Effector memory CD8-positive, alpha-beta T cell (primary cell): ENCODE measurements around the gene SLC9A8.

Experiments
- ATAC-seq: fragments of 150-1000 bp; cut with Tn5 transposase; replicated peaks from 2 replicates; pipeline ENCODE4 v1.10.0; 2021; ENCODE audit warnings: mild to moderate bottlenecking, moderate library complexity
- DNase-seq, 3 experiments: peaks; one replicate each; pipeline ENCODE4 v3.0.0; 2021
- H3K27ac Mint-ChIP-seq, 2 donors: one replicate each; pipeline ENCODE4 v1.8.0; 2022; ENCODE audit warnings: mild to moderate bottlenecking in 2 of 2, mixed read lengths in 2 of 2, moderate library complexity in 2 of 2
- H3K27me3 Mint-ChIP-seq, 2 donors: one replicate each; pipeline ENCODE4 v1.8.0; 2022; ENCODE audit warnings: mixed read lengths in 2 of 2
- H3K36me3 Mint-ChIP-seq: one replicate; pipeline ENCODE4 v1.8.0; 2022; ENCODE audit warnings: mild to moderate bottlenecking, moderate library complexity, mixed read lengths; ENCODE audit not compliant: insufficient read depth
- H3K4me1 Mint-ChIP-seq, 2 donors: one replicate each; pipeline ENCODE4 v1.8.0; 2022; ENCODE audit warnings: low read depth in 2 of 2, mixed read lengths in 2 of 2
- H3K4me3 Mint-ChIP-seq, 2 donors: one replicate each; pipeline ENCODE4 v1.8.0; 2022; ENCODE audit warnings: mild to moderate bottlenecking in 2 of 2, mixed read lengths in 2 of 2, moderate library complexity in 2 of 2
- H3K9me3 Mint-ChIP-seq, 2 donors: one replicate each; pipeline ENCODE4 v1.8.0; 2022; ENCODE audit warnings: mixed read lengths in 2 of 2

Gene SLC9A8

GRCh38 chr20:49914310-49915117 is 101.9 kb downstream of the SLC9A8 start:
- Mint-ChIP-seq H3K4me1 (peaks cover 35 to 44% of the 10 kb centered on the region in 2 donors), H3K9me3 (no peaks in the 10 kb centered on the region)

GRCh38 chr20:49915118-49915379 is 102.4 kb downstream of the SLC9A8 start:
- Mint-ChIP-seq H3K27ac (peak overlapping the region; percentile 100), H3K36me3 (peaks cover 39% of the 10 kb centered on the region), H3K4me1 (peaks cover 35 to 44% of the 10 kb centered on the region in 2 donors), H3K9me3 (no peaks in the 10 kb centered on the region), H3K4me3 (peak overlapping the region; percentile 91 to 97), H3K27me3 (no peaks in the 10 kb centered on the region)
- DNase-seq: no peak
- ATAC-seq: peak; percentile 70

More at GRCh38 chr20:49914310-49915117, 101.9 kb downstream of the SLC9A8 start:
- ATAC-seq (peak; percentile 10), DNase-seq (peak in 1 of 3 experiments; percentile 15)
- peak overlapping the region; percentile 91 to 97 for H3K4me3 Mint-ChIP-seq
- H3K27me3 Mint-ChIP-seq: no peaks in the 10 kb centered on the region
- peak overlapping the region; percentile 100 for H3K27ac Mint-ChIP-seq
- peaks cover 42% of the 10 kb centered on the region for H3K36me3 Mint-ChIP-seq

- H3K4me3 Mint-ChIP-seq: peak within 1 kb of the TSS; percentile 91 to 97
- H3K27ac Mint-ChIP-seq: peak within 1 kb of the TSS; percentile 100
- ATAC-seq: peak; percentile 77
- no peaks in the 10 kb centered on the region for H3K27me3 Mint-ChIP-seq
- peaks cover 34% of the 10 kb centered on the region for H3K36me3 Mint-ChIP-seq
- DNase-seq: peak; percentile 92 to 93 (median 93)
- peaks cover 32 to 44% of the 10 kb centered on the region in 2 donors for H3K4me1 Mint-ChIP-seq
- no peaks in the 10 kb centered on the region for H3K9me3 Mint-ChIP-seq
Measured at GRCh38 chr20:49915380-49916145, 102.9 kb downstream of the SLC9A8 start, which contains the start of gene SPATA2. SPATA2 (minus strand) TSS chr20:49915529; CDS start chr20:49908490, 7,039 bp downstream.

- Mint-ChIP-seq H3K27ac (peak overlapping the region; percentile 100), H3K4me1 (peaks cover 29 to 39% of the 10 kb centered on the region in 2 donors), H3K4me3 (peak overlapping the region; percentile 91 to 97), H3K27me3 (no peaks in the 10 kb centered on the region), H3K9me3 (no peaks in the 10 kb centered on the region), H3K36me3 (peaks cover 33% of the 10 kb centered on the region)
- DNase-seq (peak in 1 of 3 experiments; percentile 37), ATAC-seq (peak; percentile 5)
Measured at GRCh38 chr20:49916146-49917002, 103.7 kb downstream of the SLC9A8 start.

- Mint-ChIP-seq H3K27me3 (peaks cover 6% of the 10 kb centered on the region in 2 donors), H3K9me3 (no peaks in the 10 kb centered on the region), H3K4me3 (no peak overlapping the region), H3K27ac (peak overlapping the region in 1 of 2 donors; percentile 55), H3K36me3 (peaks cover 33% of the 10 kb centered on the region), H3K4me1 (peaks cover 23 to 25% of the 10 kb centered on the region in 2 donors)
- ATAC-seq (no peak), DNase-seq (no peak)
Measured at GRCh38 chr20:49918446-49918845, 105.8 kb downstream of the SLC9A8 start.

GRCh38 chr20:49919009-49919408 is 106.4 kb downstream of the SLC9A8 start:
- Mint-ChIP-seq H3K4me3 (no peak overlapping the region), H3K4me1 (peaks cover 20% of the 10 kb centered on the region in 2 donors), H3K9me3 (no peaks in the 10 kb centered on the region), H3K27ac (peak overlapping the region in 1 of 2 donors; percentile 55), H3K27me3 (peaks cover 9 to 11% of the 10 kb centered on the region in 2 donors), H3K36me3 (peaks cover 32% of the 10 kb centered on the region)
- ATAC-seq (no peak), DNase-seq (no peak)

GRCh38 chr20:49919461-49919860 is 106.8 kb downstream of the SLC9A8 start:
- no peak overlapping the region for H3K4me3 Mint-ChIP-seq
- no peak for ATAC-seq
- DNase-seq: no peak
- no peaks in the 10 kb centered on the region for H3K9me3 Mint-ChIP-seq
- H3K4me1 Mint-ChIP-seq: peaks cover 15 to 17% of the 10 kb centered on the region in 2 donors
- peaks cover 9 to 11% of the 10 kb centered on the region in 2 donors for H3K27me3 Mint-ChIP-seq
- no peak overlapping the region for H3K27ac Mint-ChIP-seq
- peaks cover 28% of the 10 kb centered on the region for H3K36me3 Mint-ChIP-seq

- DNase-seq: no peak
- H3K4me3 Mint-ChIP-seq: no peak overlapping the region
- no peaks in the 10 kb centered on the region for H3K9me3 Mint-ChIP-seq
- peaks cover 9 to 11% of the 10 kb centered on the region in 2 donors for H3K27me3 Mint-ChIP-seq
- no peak overlapping the region for H3K27ac Mint-ChIP-seq
- H3K4me1 Mint-ChIP-seq: no peaks in the 10 kb centered on the region
- no peak for ATAC-seq
- no peaks in the 10 kb centered on the region for H3K36me3 Mint-ChIP-seq
Measured at GRCh38 chr20:49924247-49924646, 111.6 kb downstream of the SLC9A8 start.

- Mint-ChIP-seq H3K4me3 (no peak overlapping the region), H3K36me3 (no peaks in the 10 kb centered on the region), H3K27ac (no peak overlapping the region), H3K4me1 (no peaks in the 10 kb centered on the region), H3K27me3 (peaks cover 9 to 11% of the 10 kb centered on the region in 2 donors), H3K9me3 (no peaks in the 10 kb centered on the region)
- DNase-seq (no peak), ATAC-seq (no peak)
Measured at GRCh38 chr20:49925901-49926454, 113.3 kb downstream of the SLC9A8 start.

GRCh38 chr20:49928411-49929141 is 115.9 kb downstream of the SLC9A8 start:
- Mint-ChIP-seq H3K36me3 (no peaks in the 10 kb centered on the region), H3K4me3 (no peak overlapping the region), H3K4me1 (no peaks in the 10 kb centered on the region), H3K27ac (no peak overlapping the region), H3K9me3 (no peaks in the 10 kb centered on the region), H3K27me3 (peaks cover 2 to 4% of the 10 kb centered on the region in 2 donors)
- DNase-seq (peak; percentile 75 to 81 (median 77)), ATAC-seq (peak; percentile 98)

GRCh38 chr20:49929142-49929494 is 116.5 kb downstream of the SLC9A8 start:
- no peak for ATAC-seq
- H3K9me3 Mint-ChIP-seq: no peaks in the 10 kb centered on the region

GRCh38 chr20:49935746-49936152 is 123.1 kb downstream of the SLC9A8 start:
- peak overlapping the region; percentile 94 to 97 for H3K4me3 Mint-ChIP-seq
- no peaks in the 10 kb centered on the region for H3K9me3 Mint-ChIP-seq
- DNase-seq (no peak), ATAC-seq (peak; percentile 1)
- H3K27me3 Mint-ChIP-seq: no peaks in the 10 kb centered on the region
- H3K27ac Mint-ChIP-seq: peak overlapping the region; percentile 95 to 96
- peaks cover 27 to 46% of the 10 kb centered on the region in 2 donors for H3K4me1 Mint-ChIP-seq
- peaks cover 31% of the 10 kb centered on the region for H3K36me3 Mint-ChIP-seq

More at GRCh38 chr20:49929142-49929494, 116.5 kb downstream of the SLC9A8 start:
- DNase-seq: no peak
- Mint-ChIP-seq H3K4me1 (peaks cover 0 to 3% of the 10 kb centered on the region in 2 donors), H3K27me3 (no peaks in the 10 kb centered on the region), H3K27ac (no peak overlapping the region), H3K36me3 (peaks cover 2% of the 10 kb centered on the region), H3K4me3 (no peak overlapping the region)
